ENCODE measurements around the gene TMEM235.
"Not testable (repeated sequence)": the region's sequence is repeated elsewhere in the genome, so short reads cannot be mapped to it uniquely, and the experiment has no call there.

TMEM235 gene

GRCh38 chr17:78219396-78220150 is 11.9 kb upstream of the TMEM235 start:
- DNase-seq (ENCODE audit: low spot score): no peak

DNA sequence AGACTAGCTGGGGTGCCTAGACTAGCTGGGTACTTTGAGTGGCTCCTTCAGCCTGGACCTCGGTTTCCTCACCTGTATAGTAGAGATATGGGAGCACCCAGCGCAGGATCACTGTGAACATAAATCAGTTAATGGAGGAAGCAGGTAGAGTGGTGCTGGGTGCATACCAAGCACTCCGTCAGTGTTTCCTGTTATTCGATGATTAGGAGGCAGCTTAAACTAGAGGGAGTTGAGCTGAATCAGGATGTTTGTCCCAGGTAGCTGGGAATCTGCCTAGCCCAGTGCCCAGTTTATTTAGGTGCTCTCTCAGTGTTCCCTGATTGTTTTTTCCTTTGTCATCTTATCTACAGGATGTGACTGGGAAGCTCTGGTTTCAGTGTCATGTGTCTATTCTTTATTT is 8.4 kb upstream of the TMEM235 start:
- DNase-seq (ENCODE audit: low spot score): no peak

GRCh38 chr17:78223765-78224164 is 7.7 kb upstream of the TMEM235 start:
- no peak for DNase-seq (ENCODE audit: low spot score)

DNA sequence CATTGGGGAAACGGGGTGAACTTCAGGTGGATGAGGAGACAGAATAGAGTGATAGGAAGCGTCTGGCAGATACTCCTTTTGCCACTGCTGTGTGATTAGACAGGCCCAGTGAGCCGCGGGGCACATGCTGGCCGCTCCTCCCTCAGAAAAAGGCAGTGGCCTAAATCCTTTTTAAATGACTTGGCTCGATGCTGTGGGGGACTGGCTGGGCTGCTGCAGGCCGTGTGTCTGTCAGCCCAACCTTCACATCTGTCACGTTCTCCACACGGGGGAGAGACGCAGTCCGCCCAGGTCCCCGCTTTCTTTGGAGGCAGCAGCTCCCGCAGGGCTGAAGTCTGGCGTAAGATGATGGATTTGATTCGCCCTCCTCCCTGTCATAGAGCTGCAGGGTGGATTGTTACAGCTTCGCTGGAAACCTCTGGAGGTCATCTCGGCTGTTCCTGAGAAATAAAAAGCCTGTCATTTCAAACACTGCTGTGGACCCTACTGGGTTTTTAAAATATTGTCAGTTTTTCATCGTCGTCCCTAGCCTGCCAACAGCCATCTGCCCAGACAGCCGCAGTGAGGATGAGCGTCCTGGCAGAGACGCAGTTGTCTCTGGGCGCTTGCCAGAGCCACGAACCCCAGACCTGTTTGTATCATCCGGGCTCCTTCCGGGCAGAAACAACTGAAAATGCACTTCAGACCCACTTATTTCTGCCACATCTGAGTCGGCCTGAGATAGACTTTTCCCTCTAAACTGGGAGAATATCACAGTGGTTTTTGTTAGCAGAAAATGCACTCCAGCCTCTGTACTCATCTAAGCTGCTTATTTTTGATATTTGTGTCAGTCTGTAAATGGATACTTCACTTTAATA is 7.0 kb upstream of the TMEM235 start:
- DNase-seq (ENCODE audit: low spot score): no peak

DNA sequence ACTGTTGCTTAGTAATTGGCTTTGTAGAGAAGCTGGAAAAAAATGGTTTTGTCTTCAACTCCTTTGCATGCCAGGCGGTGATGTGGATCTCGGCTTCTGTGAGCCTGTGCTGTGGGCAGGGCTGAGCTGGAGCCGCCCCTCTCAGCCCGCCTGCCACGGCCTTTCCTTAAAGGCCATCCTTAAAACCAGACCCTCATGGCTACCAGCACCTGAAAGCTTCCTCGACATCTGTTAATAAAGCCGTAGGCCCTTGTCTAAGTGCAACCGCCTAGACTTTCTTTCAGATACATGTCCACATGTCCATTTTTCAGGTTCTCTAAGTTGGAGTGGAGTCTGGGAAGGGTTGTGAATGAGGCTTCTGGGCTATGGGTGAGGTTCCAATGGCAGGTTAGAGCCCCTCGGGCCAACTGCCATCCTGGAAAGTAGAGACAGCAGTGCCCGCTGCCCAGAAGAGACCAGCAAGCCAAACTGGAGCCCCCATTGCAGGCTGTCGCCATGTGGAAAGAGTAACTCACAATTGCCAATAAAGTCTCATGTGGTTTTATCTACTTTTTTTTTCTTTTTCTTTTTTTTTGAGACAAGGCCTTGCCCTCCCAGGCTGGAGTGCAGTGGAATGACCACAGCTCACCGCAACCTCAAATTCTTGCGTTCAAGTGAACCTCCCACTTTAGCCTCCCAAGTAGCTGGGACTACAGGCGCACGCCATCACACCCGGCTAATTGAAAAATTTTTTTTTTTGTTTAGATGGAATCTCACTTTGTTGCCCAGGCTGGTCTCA is 6.2 kb upstream of the TMEM235 start:
- no peak for DNase-seq (ENCODE audit: low spot score)

DNA sequence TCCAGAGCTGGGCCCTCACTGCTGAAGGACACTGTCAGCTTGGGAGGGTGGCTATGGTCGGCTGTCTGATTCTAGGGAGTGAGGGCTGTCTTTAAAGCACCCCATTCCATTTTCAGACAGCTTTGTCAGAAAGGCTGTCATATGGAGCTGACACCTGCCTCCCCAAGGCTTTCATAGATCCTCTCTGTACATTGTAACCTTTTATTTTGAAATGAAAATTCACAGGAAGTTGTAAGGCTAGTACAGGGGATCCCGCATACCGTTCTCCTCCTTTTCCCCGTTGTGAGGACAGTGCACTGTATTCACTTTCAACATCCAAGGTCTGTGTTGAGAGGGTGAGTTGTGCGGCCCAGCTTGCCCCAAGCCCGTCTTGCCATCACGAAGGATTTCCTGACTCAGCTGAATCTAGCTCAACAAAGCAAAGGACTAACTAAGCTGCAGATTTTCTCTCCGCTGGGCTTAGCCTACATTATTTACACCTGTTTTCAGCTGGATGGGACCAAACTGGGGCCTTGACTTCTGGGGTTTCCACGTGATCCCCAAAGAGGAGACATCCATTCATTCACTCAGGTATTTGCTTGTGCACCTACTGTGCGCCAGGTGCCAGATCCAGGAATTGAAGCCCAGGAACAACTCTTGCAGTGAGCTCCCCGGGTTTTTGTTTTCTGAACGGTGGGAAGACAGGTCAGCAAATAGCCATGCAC is 5.2 kb upstream of the TMEM235 start:
- DNase-seq (ENCODE audit: low spot score): no peak

DNA sequence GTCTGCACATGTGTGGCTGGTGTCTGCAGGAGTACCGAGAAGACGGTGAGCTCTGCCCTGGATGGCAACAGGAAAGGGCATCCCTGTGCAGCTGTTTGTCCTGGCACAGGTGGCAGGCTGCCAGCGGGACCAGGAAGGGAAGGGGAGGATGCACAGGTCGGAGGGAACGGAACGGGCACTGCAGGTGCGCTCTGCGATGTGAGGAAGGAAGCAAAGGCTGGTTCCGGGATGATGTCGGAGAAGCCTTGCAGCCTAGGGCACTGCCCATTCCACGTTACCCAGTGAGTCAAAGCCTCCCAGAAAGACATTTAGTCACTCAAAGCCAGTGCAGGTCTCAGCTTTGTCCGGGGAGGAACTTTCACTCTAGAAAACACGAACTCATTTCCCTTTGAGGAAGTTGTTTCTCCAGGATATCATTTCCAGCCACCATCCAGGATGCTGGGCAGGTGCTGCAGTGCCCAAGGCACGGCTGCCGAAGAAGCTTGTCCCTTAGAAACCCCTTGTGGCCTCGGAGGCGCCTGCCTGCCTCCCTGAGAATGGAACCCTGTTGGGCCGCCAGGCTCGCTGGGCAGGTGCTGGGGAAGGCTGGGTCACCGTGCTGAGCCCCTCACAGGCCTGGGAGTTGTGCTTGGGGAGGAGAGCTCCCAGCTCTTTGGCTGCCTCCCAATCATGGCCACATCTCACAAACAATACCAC is 4.5 kb upstream of the TMEM235 start:
- DNase-seq (ENCODE audit: low spot score): no peak

DNA sequence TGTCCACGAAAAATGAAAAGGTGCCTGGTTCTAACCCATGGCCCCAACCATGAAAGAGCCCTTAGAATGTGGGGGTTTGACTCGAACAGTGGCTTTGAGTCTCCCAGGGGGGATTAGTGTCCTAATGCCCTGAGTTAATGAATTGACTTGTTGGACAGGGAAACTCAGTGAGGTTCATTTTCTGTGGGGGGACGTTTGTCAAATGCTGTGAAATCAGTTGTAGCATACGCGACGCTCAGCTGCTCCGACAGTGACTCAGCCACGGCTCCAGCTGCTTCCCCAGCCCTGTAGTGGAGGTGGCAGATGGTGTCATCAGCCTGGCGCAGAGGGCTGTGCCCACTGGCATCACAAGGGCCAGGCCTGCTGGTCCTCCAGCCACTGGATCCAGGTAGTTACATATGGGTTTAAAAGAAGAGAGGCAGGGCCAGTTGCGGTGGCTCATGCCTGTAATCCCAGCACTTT is 3.9 kb upstream of the TMEM235 start:
- no peak for DNase-seq (ENCODE audit: low spot score)

GRCh38 chr17:78228176-78228575 is 3.3 kb upstream of the TMEM235 start:
- DNase-seq (ENCODE audit: low spot score): no peak

GRCh38 chr17:78230252-78230962 is 1.0 kb upstream of the TMEM235 start:
- DNase-seq (ENCODE audit: low spot score): no peak

GRCh38 chr17:78231991-78232858 is 794 bp downstream of the TMEM235 start:
- no peak for DNase-seq (ENCODE audit: low spot score)

GRCh38 chr17:78232859-78233173 is 1.4 kb downstream of the TMEM235 start:
- no peak for DNase-seq (ENCODE audit: low spot score)

- DNase-seq (ENCODE audit: low spot score): no peak
These were observed 2.2 kb downstream of the TMEM235 start for GRCh38 chr17:78233678-78234077.

- no peak for DNase-seq (ENCODE audit: low spot score)
These were observed 2.9 kb downstream of the TMEM235 start for GRCh38 chr17:78234261-78234865.

DNA sequence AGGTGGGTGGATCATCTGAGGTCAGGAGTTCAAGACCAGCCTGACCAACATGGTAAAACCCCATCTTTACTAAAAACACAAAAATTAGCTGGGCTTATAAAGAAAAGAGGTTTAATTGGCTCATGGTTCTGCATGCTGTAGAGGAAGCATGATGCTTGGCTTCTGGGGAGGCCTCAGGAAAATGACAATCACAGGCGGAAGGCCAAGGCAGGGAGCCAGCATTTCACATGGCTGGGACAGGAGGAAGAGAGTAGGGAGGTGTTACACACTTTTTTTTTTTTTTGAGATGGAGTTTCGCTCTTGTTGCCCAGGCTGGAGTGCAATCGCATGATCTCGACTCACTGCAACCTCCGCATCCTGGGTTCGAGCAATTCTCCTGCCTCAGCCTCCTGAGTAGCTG is 3.6 kb downstream of the TMEM235 start:
- not testable (repeated sequence) for DNase-seq (ENCODE audit: low spot score)

DNA sequence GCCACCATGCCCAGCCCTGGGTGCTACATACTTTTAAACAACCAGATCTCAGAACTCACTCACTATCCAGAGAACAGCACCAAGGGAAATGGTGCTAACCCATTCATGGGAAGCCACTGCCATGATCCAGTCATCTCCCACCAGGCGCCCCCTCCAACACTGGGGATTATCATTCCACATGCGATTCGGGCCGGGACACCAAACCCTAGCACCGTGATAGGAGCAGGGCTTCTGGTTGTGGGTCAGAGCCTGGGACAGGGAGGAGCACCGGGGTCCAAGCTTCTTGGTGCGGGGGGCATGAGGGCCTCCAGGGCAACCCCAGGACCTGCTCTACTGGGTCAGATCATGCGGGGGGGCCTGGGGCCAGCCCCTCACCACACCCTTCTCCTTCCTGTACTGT is 4.5 kb downstream of the TMEM235 start:
- no peak for DNase-seq (ENCODE audit: low spot score)

DNA sequence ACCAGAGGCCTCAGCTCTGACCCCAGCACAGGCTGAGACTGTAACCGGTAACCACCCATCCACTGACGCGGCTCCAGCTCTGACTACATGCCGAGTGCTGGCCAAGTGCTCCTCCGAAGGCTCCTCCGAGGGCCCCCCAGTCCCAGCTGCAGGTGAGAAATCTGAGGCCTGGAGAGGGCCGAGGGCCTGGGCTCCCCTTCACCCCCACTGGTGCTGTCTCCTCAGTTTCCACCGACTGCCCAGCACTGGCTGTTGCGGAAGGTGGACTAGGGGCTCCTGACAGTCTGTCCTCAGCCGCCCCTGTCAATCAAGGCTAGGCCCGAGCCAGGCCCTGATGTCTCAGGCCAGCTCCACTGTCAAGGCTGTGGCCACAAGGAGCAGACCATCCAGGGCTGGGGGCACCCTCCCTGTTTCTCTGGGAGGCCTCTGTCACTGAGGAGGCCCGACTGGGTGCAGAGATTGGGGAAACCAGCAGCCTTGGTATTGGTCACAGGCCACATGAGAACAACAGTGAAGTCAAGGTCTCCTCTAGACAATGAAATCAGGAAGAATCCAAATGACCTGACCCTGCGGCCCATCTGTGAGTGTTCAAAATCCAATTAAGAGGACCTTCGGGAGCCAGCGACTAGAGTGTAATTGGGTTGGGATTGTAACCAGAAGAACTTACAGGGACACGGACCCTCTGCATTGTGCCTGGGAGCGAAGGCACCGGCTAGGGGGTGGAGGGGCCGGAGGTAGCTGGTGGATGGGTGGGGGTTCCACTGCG is 5.1 kb downstream of the TMEM235 start:
- DNase-seq (ENCODE audit: low spot score): no peak

- no peak for DNase-seq (ENCODE audit: low spot score)
These were observed 6.1 kb downstream of the TMEM235 start for GRCh38 chr17:78237401-78238012.
